IMR-90 (cell line): ENCODE data around the gene ERCC3. TPM values are rescaled to one million over a fixed set of nuclear protein-coding genes. Genes with fewer than 3 reads are reported as not detected.

Experiments
- ATAC-seq: fragments of 200-7000 bp; cut with Tn5 transposase; 2 replicates; pipeline ENCODE4 v1.9.1; 2020; ENCODE audit warnings: low read depth, mild to moderate bottlenecking, moderate library complexity
- BruUV-seq: library from RNA; stranded (reverse); fragments of 400-500 nt; replicated peaks from 2 replicates; lab custom pipeline; 2021; lab: Mats Ljungman, UMichigan
- CTCF ChIA-PET: fragments of 300-600 bp; formaldehyde crosslinking; extraction: SDS; loops from one replicate; lab custom pipeline; 2021; ENCODE audit warnings: antibody characterized with exemption; lab: Yijun Ruan, JAX
- POLR2A ChIA-PET: fragments of 300-600 bp; sonication (Branson Sonifier 250); formaldehyde crosslinking; loops from one replicate; lab custom pipeline; 2022; ENCODE audit warnings: antibody characterized with exemption; ENCODE audit not compliant: unreplicated experiment; lab: Charles Lee
- DNase-seq: peaks from one replicate; pipeline ENCODE4 v3.0.0; 2013
- H2AFZ ChIP-seq: replicated peaks from 2 replicates; pipeline ENCODE3; 2013; ENCODE audit warnings: low read length, mild to moderate bottlenecking; ENCODE audit not compliant: poor library complexity
- H2AK5ac ChIP-seq: 2 replicates; pipeline ENCODE4 v1.6.1; 2013; ENCODE audit warnings: low read depth, low read length, inconsistent platforms
- H2AK9ac ChIP-seq: replicated peaks from 2 replicates; pipeline ENCODE3; 2013; ENCODE audit warnings: mild to moderate bottlenecking, low read depth, low read length, moderate library complexity; ENCODE audit not compliant: poor library complexity
- H2BK120ac ChIP-seq: 2 replicates; pipeline ENCODE4 v1.6.1; 2013; ENCODE audit warnings: low read depth, low read length, inconsistent platforms
- H2BK15ac ChIP-seq: 3 replicates; pipeline ENCODE4 v1.6.1; 2013; ENCODE audit warnings: low read depth, low read length, inconsistent platforms
- H2BK20ac ChIP-seq: 2 replicates; pipeline ENCODE4 v1.6.1; 2013; ENCODE audit warnings: low read depth, mild to moderate bottlenecking, inconsistent platforms, low read length, moderate library complexity
- H2BK5ac ChIP-seq: 2 replicates; pipeline ENCODE4 v1.6.1; 2013; ENCODE audit warnings: mild to moderate bottlenecking, low read depth, low read length, inconsistent platforms; ENCODE audit not compliant: poor library complexity, severe bottlenecking
- H3K14ac ChIP-seq: replicated peaks from 2 replicates; pipeline ENCODE4 v1.6.1; 2013; ENCODE audit warnings: low read depth, low read length, inconsistent platforms
- H3K18ac ChIP-seq: 2 replicates; pipeline ENCODE4 v1.6.1; 2013; ENCODE audit warnings: low read depth, low read length, control low read depth
- H3K23ac ChIP-seq: 2 replicates; pipeline ENCODE4 v1.6.1; 2013; ENCODE audit warnings: low read depth, low read length, inconsistent platforms
- H3K27ac ChIP-seq: 2 replicates; pipeline ENCODE4 v1.5.1; 2013; ENCODE audit warnings: mild to moderate bottlenecking, control low read depth, low read length; ENCODE audit not compliant: insufficient read depth
- H3K27me3 ChIP-seq: 2 replicates; pipeline ENCODE4 v1.6.1; 2013; ENCODE audit warnings: low read length; ENCODE audit not compliant: control insufficient read depth, insufficient read depth
- H3K36me3 ChIP-seq: 2 replicates; pipeline ENCODE4 v1.6.1; 2013; ENCODE audit warnings: low read length, mixed read lengths; ENCODE audit not compliant: control insufficient read depth, insufficient read depth
- H3K4ac ChIP-seq: 2 replicates; pipeline ENCODE4 v1.6.1; 2013; ENCODE audit warnings: low read depth, low read length, inconsistent platforms
- H3K4me1 ChIP-seq: 2 replicates; pipeline ENCODE4 v1.6.1; 2013; ENCODE audit warnings: low read length, mixed read lengths; ENCODE audit not compliant: control insufficient read depth, insufficient read depth
- H3K4me2 ChIP-seq: 2 replicates; pipeline ENCODE4 v1.6.1; 2013; ENCODE audit warnings: low read depth, mild to moderate bottlenecking, control low read depth, low read length, moderate library complexity
- H3K4me3 ChIP-seq: 2 replicates; pipeline ENCODE4 v1.5.1; 2013; ENCODE audit warnings: low read depth, mild to moderate bottlenecking, control low read depth, low read length, moderate library complexity; ENCODE audit not compliant: insufficient read depth
- H3K56ac ChIP-seq: 2 replicates; pipeline ENCODE4 v1.6.1; 2013; ENCODE audit warnings: low read length, inconsistent platforms; ENCODE audit not compliant: insufficient read depth; ENCODE audit errors: extremely low read depth
- H3K79me1 ChIP-seq, 2 experiments: 2 replicates each; pipeline ENCODE4 v1.6.1; 2013; ENCODE audit warnings: low read length in 2 of 2, inconsistent platforms in 1 of 2, low read depth in 1 of 2
- H3K9ac ChIP-seq: 2 replicates; pipeline ENCODE4 v1.6.1; 2013; ENCODE audit warnings: low read depth, low read length, control low read depth
- H3K9me1 ChIP-seq: 2 replicates; pipeline ENCODE4 v1.6.1; 2013; ENCODE audit warnings: low read length, inconsistent platforms; ENCODE audit not compliant: insufficient read depth
- H3K9me3 ChIP-seq: 2 replicates; pipeline ENCODE4 v1.6.1; 2013; ENCODE audit warnings: low read length; ENCODE audit not compliant: control insufficient read depth, insufficient read depth
- H4K20me1 ChIP-seq: 2 replicates; pipeline ENCODE4 v1.6.1; 2013; ENCODE audit warnings: low read length, inconsistent platforms; ENCODE audit not compliant: insufficient read depth
- H4K5ac ChIP-seq: 2 replicates; pipeline ENCODE4 v1.6.1; 2013; ENCODE audit warnings: mild to moderate bottlenecking, low read depth, low read length, control low read depth
- H4K8ac ChIP-seq, 2 experiments: 2 replicates each; pipeline ENCODE4 v1.6.1; 2013; ENCODE audit warnings: low read depth in 2 of 2, low read length in 2 of 2, control low read depth in 1 of 2, inconsistent platforms in 1 of 2
- H4K91ac ChIP-seq: 2 replicates; pipeline ENCODE4 v1.6.1; 2013; ENCODE audit warnings: low read depth, low read length, inconsistent platforms; ENCODE audit not compliant: insufficient read depth
- CEBPB ChIP-seq: IDR thresholded peaks from 2 replicates; pipeline ENCODE4 v1.6.1; 2012; ENCODE audit warnings: low read depth, low read length, improper control_type of control experiment
- MAZ ChIP-seq: IDR thresholded peaks from 2 replicates; pipeline ENCODE4 v1.6.1; 2012; ENCODE audit warnings: low read depth, mild to moderate bottlenecking, low read length, improper control_type of control experiment, moderate library complexity, borderline replicate concordance
- MXI1 ChIP-seq: IDR thresholded peaks from 2 replicates; pipeline ENCODE4 v1.6.1; 2012; ENCODE audit warnings: low read depth, mild to moderate bottlenecking, low read length, moderate library complexity, borderline replicate concordance
- RAD21 ChIP-seq: IDR thresholded peaks from 2 replicates; pipeline ENCODE4 v1.6.1; 2012; ENCODE audit warnings: low read length, improper control_type of control experiment
- RFX5 ChIP-seq: IDR thresholded peaks from 2 replicates; pipeline ENCODE4 v1.8.0; 2012; ENCODE audit warnings: low read depth, mild to moderate bottlenecking, low read length, moderate library complexity
- SMC3 ChIP-seq: fragments of 150-350 bp; IDR thresholded peaks from 2 replicates; pipeline ENCODE4 v1.6.1; 2016; ENCODE audit warnings: low read depth, mild to moderate bottlenecking, antibody characterized with exemption, low read length, moderate library complexity
- WGBS, 2 experiments: methylation state at CpG; one replicate each; pipeline versions ENCODE4 v1.1.5 to v1.1.7; 2013; ENCODE audit warnings: missing lambda C conversion rate in 2 of 2; ENCODE audit not compliant: insufficient read length in 1 of 2; ENCODE audit errors: extremely low coverage in 2 of 2; 5-methylcytosine and 5-hydroxymethylcytosine counted together
- dilution Hi-C: fragments of 300-500 bp; cut with HindIII; formaldehyde crosslinking; loops from one replicate; pipeline ENCODE4 v1.14.3; 2018; ENCODE audit warnings: low sequenced_read_pairs; ENCODE audit not compliant: unreplicated experiment
- in situ Hi-C: fragments of 300-500 bp; cut with MboI; formaldehyde crosslinking; loops from 3 replicates; pipeline ENCODE4 v1.14.3; 2019; ENCODE audit warnings: low sequenced_read_pairs, inconsistent platforms, mixed read lengths
- intact Hi-C: fragments of 100-400 bp; cut with micrococcal nuclease; formaldehyde crosslinking; loops from 2 replicates; pipeline ENCODE4 v1.10.0; 2022
- polyA plus RNA-seq, 3 experiments: library from polyadenylated mRNA; depleted of rRNA; stranded (reverse); fragments of >200 nt; gene quantifications; 2 replicates each; pipeline ENCODE4 v1.2.3, GENCODE V29; 2012; ENCODE audit warnings: low replicate concordance in 1 of 3
- total RNA-seq: library from RNA; depleted of rRNA; stranded (reverse); fragments of >200 nt; gene quantifications from 2 replicates; pipeline ENCODE4 v1.2.3, GENCODE V29; 2012
- TF ChIP-seq, protein P1 (sequence below): fragments of 150-350 bp; IDR thresholded peaks from 2 replicates; pipeline ENCODE4 v1.6.1; 2017; ENCODE audit warnings: mild to moderate bottlenecking, antibody characterized with exemption, low read length, low read depth

Gene ERCC3
- total and polyA plus RNA-seq, 2 of the 4 experiments (the other 2 are of a cell fraction) = 43.2 to 52.0 TPM

DNA sequence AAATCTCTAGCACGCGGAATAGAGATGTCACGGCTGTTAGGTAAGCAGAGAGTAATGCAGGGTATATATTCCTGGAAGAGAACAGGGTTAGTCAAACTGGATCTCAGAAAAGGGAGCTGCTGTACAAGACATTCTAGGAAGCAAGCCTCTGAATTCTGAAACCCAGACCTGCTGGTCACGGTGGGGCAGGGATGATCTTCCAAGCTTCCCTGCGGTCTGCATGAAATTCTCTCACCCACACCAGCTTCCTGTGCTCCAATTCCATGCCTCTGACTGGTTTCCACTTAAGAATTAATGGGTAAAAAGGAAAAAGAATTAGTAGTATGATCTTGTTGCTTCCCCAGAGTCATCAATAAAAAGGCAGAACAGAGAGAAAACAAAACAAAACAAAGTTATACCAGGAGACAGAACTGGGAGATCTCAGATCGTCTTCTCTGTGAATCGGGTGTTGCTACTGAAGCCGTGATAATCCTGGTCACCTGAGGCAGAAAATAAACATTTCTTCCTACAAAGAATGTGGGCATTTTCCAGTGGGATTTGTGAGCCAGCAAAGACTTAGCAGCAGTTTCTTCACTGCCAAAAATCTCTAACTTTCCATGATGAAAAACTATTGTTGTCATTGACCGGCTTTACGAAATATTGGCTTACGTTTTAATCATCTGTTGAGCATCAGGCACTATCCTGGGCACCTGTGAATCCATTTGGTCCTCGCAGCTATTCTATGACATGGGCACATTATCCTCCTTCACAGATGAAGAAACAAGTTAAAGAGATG, 68.6 kb downstream of the ERCC3 start:
- no peak overlapping the region for H2AK5ac ChIP-seq

More for the DNA sequence above, 68.6 kb downstream of the ERCC3 start:
- H4K5ac ChIP-seq = no peak overlapping the region
- intact Hi-C loops = no loop called here
- no peak overlapping the region for H3K4me3 ChIP-seq
- ChIA-PET POLR2A (no interaction called here), CTCF (no interaction called here)
- in situ Hi-C loops = no loop called here
- WGBS, 2 experiments = 69% methylated on average over 4 of the region's 12 CpGs; no CpG with 5 or more reads in 1 of the 2 experiments
- 0 out of 2 replicates have a peak overlapping the region, but pooled peaks have one; percentile 5 for H3K4me2 ChIP-seq
- ATAC-seq (peak; percentile 33; the same call in 1 of the 2 replicates), DNase-seq (peak; percentile 72)
- H4K8ac ChIP-seq = no peak overlapping the region
- TF ChIP-seq MXI1 (no peak), SMC3 (no peak), CEBPB (no peak), MAZ (no peak), RFX5 (no peak), RAD21 (peak; percentile 13; the same call in 1 of the 2 replicates)
- TF ChIP-seq, protein P1, sequence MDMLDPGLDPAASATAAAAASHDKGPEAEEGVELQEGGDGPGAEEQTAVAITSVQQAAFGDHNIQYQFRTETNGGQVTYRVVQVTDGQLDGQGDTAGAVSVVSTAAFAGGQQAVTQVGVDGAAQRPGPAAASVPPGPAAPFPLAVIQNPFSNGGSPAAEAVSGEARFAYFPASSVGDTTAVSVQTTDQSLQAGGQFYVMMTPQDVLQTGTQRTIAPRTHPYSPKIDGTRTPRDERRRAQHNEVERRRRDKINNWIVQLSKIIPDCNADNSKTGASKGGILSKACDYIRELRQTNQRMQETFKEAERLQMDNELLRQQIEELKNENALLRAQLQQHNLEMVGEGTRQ = no peak
- H2BK20ac ChIP-seq = no peak overlapping the region
- H3K9me1 ChIP-seq = peaks cover 4% of the 10 kb centered on the region; the same call in 1 of the 2 replicates
- H3K9ac ChIP-seq = no peak overlapping the region
- H3K27me3 ChIP-seq = peaks cover 28% of the 10 kb centered on the region
- H3K23ac ChIP-seq = no peak overlapping the region
- no peak overlapping the region for H2BK120ac ChIP-seq
- no TSS peak for BruUV-seq
- H2AFZ ChIP-seq = no peak overlapping the region
- H2BK5ac ChIP-seq = no peak overlapping the region
- H3K18ac ChIP-seq = no peak overlapping the region
- H3K27ac ChIP-seq = no peak overlapping the region
- no peak overlapping the region for H2AK9ac ChIP-seq
- H3K56ac ChIP-seq = no peak overlapping the region
- H3K36me3 ChIP-seq = no peaks in the 10 kb centered on the region
- peaks cover 6% of the 10 kb centered on the region; the same call in 1 of the 2 replicates for H3K4me1 ChIP-seq
- H3K9me3 ChIP-seq = peaks cover 2% of the 10 kb centered on the region; the same call in 1 of the 2 replicates
- peaks cover 5% of the 10 kb centered on the region for H4K20me1 ChIP-seq
- H2BK15ac ChIP-seq = no peak overlapping the region
- no peaks in the 10 kb centered on the region for H3K79me1 ChIP-seq
- H3K4ac ChIP-seq = no peak overlapping the region
- dilution Hi-C loops = no loop called here
- H3K14ac ChIP-seq = no peak overlapping the region
- no peak overlapping the region for H4K91ac ChIP-seq
